Peyer's patch (tissue), 4 donors: ENCODE measurements around the gene RNU1-2. TPM values are rescaled to one million over a fixed set of nuclear protein-coding genes. Genes with fewer than 3 reads are reported as not detected.

ENCODE experiments used
- DNase-seq, 3 donors: peaks; one replicate each; pipeline ENCODE4 v3.0.0-alpha.2; 2017 to 2019
- H3K27ac ChIP-seq, 4 donors: fragments of 200-600 bp; sonication (generic); one replicate each; pipeline ENCODE4 v1.5.1; 2016 to 2019
- H3K27me3 ChIP-seq, 2 donors: fragments of 200-600 bp; sonication (generic); one replicate each; pipeline ENCODE4 v1.5.1; 2019
- H3K36me3 ChIP-seq, 3 donors: fragments of 200-600 bp; sonication (generic); one replicate each; pipeline ENCODE4 v1.5.1; 2016 to 2019
- H3K4me1 ChIP-seq, 4 donors: fragments of 200-600 bp; sonication (generic); one replicate each; pipeline ENCODE4 v1.5.1; 2016 to 2019
- H3K4me3 ChIP-seq, 4 donors: fragments of 200-600 bp; sonication (generic); 1 replicate in 3 of 4; 2 replicates in 1 of 4; pipeline ENCODE4 v1.5.1; 2016 to 2019; ENCODE audit warnings: mild to moderate bottlenecking in 1 of 4
- H3K9me3 ChIP-seq, 4 donors: fragments of 200-600 bp; sonication (generic); one replicate each; pipeline ENCODE4 v1.5.1; 2016 to 2019; ENCODE audit warnings: mild to moderate bottlenecking in 1 of 4
- POLR2A ChIP-seq, 2 donors: fragments of 450-650 bp; IDR thresholded peaks; one replicate each; pipeline ENCODE4 v1.5.1; 2017; ENCODE audit warnings: antibody characterized with exemption in 2 of 2, mild to moderate bottlenecking in 2 of 2, moderate library complexity in 2 of 2
- total RNA-seq, 4 donors: library from RNA; depleted of rRNA; stranded (reverse); fragments of >200 nt; gene quantifications; one replicate each; pipeline ENCODE4 v1.1.0, GENCODE V29; 2016
- TF ChIP-seq, protein P1 (sequence below), 6 experiments: fragments of 450-650 bp in 4 of 6; fragments of 200-600 bp in 2 of 6; sonication (generic) in 1 of 6; IDR thresholded peaks; one replicate each; pipeline ENCODE4 v1.5.1; 2017 to 2019; ENCODE audit warnings: antibody characterized with exemption in 6 of 6, mild to moderate bottlenecking in 3 of 6, moderate library complexity in 1 of 6

Gene RNU1-2
- total RNA-seq, 4 donors from 2014 or later, result under 0.01 TPM

DNA sequence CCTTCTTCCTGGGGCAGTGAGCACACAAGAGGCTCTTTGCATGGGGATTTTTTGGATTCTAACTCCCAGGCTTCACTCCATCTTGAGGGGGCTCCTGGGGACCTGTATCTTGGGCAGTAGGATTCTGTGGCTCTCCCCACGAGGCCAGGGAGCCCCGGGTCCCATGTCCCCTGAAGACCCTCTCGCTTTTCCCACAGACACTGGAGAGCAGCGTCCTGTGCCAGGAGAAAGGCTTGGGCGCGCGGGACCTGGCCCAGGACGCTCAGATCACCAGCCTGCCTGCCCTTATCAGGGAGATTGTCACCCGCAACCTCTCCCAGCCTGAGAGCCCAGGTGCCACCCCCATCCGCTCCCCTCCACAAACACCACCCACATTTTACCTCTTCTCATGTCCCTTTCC, 26.7 kb downstream of the RNU1-2 start:
- peak in 1 of 3 donors; percentile 43 for DNase-seq
- Histone ChIP-seq H3K27me3 (no peaks in the 10 kb centered on the region), H3K4me1 (peaks cover 0 to 10% (median 6%) of the 10 kb centered on the region in 4 donors), H3K36me3 (no peaks in the 10 kb centered on the region), H3K4me3 (no peak overlapping the region), H3K27ac (no peak overlapping the region), H3K9me3 (no peaks in the 10 kb centered on the region)
- TF ChIP-seq POLR2A (IDR thresholded peaks at IDR 0.05), result no peak
- TF ChIP-seq, protein P1, sequence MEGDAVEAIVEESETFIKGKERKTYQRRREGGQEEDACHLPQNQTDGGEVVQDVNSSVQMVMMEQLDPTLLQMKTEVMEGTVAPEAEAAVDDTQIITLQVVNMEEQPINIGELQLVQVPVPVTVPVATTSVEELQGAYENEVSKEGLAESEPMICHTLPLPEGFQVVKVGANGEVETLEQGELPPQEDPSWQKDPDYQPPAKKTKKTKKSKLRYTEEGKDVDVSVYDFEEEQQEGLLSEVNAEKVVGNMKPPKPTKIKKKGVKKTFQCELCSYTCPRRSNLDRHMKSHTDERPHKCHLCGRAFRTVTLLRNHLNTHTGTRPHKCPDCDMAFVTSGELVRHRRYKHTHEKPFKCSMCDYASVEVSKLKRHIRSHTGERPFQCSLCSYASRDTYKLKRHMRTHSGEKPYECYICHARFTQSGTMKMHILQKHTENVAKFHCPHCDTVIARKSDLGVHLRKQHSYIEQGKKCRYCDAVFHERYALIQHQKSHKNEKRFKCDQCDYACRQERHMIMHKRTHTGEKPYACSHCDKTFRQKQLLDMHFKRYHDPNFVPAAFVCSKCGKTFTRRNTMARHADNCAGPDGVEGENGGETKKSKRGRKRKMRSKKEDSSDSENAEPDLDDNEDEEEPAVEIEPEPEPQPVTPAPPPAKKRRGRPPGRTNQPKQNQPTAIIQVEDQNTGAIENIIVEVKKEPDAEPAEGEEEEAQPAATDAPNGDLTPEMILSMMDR (IDR thresholded peaks at IDR 0.05), result no peak

DNA sequence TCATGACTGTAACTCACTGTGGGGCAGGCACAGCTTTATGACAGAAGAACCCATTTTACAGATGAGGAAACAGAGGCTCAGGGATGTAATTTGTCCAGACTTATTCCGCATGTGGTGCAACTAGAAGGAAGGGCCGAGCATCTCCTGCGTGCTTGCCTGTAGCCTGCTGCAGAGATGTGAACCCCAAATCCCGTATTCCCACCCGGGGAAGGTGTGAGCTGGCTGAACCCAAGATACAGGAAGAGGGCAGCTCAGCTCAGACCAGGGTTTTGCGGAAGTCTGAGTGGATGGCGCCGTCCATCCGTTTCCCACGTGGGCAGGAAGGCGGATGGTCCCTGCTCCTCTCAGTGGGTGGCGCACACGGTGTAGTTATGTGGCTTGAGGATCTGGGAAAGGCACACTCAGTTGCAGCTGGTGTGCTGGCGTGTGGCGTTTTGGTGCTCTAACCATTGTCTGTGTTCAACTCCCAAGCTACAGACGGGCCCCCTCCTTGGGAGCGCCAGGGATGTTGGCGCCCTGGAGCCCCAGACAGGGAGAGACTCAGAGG, 27.2 kb downstream of the RNU1-2 start:
- Histone ChIP-seq H3K27ac (no peak overlapping the region), H3K4me1 (peaks cover 0 to 10% (median 6%) of the 10 kb centered on the region in 4 donors), H3K27me3 (no peaks in the 10 kb centered on the region), H3K36me3 (no peaks in the 10 kb centered on the region), H3K9me3 (no peaks in the 10 kb centered on the region), H3K4me3 (no peak overlapping the region)
- peak in 1 of 3 donors; percentile 46 for DNase-seq
- TF ChIP-seq, protein P1 (IDR thresholded peaks at IDR 0.05), result no peak
- no peak for TF ChIP-seq POLR2A (IDR thresholded peaks at IDR 0.05)

DNA sequence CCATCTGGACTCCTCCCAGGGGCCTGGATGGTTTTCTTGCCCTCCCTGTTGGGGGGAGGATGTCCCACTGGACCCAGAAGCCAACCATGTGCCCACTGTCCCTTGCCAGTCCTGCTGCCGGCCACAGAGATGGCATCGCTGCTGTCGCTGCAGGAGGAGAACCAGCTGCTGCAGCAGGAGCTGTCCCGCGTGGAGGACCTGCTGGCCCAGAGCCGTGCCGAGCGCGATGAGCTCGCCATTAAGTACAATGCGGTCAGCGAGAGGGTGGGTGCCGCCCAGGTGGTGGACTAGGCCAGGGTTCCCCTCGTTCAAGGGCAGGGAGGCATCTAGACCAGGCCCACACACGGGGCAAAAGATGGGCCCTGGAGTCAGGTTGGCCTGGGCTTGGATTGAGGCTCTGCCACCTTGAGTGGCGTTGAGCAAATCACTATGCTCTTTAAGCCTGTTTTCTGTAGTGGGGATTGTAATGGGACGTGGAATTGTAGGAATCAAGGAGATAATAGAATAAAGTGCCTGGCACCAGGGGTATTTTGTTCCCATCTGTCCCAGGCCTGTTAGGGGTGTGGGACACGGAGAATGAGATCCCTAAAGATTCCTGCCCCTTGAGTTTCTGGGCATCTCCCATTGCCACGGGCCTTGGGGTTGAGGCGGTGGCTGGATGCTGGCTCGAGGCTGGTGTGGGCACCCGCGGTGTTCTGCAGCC, 28.6 kb downstream of the RNU1-2 start:
- Histone ChIP-seq H3K9me3 (no peaks in the 10 kb centered on the region), H3K27me3 (no peaks in the 10 kb centered on the region), H3K36me3 (no peaks in the 10 kb centered on the region), H3K4me1 (peaks cover 0 to 10% (median 6%) of the 10 kb centered on the region in 4 donors), H3K27ac (no peak overlapping the region), H3K4me3 (no peak overlapping the region)
- DNase-seq, result peak in 1 of 3 donors; percentile 47
- no peak for TF ChIP-seq POLR2A (IDR thresholded peaks at IDR 0.05)
- TF ChIP-seq, protein P1 (IDR thresholded peaks at IDR 0.05), result no peak

DNA sequence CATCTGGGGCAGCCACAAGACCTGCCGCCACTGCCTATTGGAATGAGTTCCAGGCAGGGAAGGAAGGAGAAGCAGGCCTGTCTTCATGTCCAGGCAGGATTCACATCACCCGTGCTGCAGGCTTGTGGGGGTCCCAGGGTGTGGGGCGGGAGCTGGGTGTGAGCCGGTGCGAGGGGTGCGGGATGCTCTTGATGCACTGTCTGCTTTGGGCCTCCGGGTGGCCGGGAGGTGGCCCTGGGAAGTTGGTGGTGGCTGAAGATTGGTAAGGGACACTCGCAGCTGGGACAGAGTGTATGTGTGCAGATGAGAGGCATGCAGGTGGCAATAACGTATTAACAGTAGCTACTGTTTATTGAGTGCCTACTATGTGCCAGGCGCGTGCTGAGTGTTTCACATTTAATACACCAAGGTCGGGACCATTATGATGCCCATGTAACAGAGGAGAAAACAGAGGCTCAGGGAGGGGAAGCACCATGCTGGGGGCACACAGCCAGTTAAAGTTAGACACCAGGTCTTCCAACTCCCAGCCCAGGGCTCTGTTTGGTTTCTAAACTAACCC, 29.2 kb downstream of the RNU1-2 start:
- Histone ChIP-seq H3K27ac (no peak overlapping the region), H3K4me1 (peaks cover 0 to 10% (median 6%) of the 10 kb centered on the region in 4 donors)
- TF ChIP-seq, protein P1 (IDR thresholded peaks at IDR 0.05), result no peak
- no peak for TF ChIP-seq POLR2A (IDR thresholded peaks at IDR 0.05)

DNA sequence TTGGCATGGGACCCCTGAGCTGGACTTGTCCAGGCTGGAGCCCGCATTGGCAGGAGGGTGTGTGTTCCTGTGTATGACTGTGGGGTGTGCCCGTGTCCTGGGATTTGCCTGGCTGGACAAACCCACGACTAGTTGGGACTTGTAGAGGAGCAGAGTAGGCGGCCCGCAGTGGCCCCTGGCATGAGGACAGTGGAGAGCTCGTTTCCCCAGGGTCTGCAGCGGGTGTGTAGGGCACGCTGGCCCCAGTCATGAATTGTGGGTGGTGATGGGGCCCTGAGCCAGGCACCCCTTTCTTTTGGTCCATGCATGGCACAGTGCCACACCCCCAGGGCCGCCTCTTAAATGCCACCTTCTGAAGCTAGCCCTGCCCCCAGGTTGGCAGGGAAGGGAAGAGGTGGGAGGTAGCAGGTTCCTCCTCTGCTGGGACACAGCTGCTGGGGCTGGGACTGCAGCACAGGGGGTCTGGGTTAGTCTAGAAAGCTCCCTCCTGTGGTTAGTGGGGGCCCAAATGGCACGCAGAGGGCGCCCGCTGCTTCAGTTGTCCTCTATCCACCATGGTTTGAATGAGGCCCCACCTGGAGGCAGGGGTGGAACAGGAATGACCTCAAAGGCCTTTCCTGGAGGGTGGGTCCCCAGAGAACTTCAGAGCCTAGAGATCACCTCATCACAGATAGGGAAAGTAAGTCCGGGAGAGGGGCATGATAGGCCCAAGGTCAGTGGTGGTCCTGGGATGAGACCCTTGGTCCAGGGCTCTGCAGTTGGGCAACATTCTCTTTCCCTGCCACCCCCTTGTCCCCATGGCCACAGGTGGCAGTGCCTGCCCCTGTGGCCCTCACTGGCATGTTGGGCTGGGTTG, 30.1 kb downstream of the RNU1-2 start:
- no peak overlapping the region for H3K27ac ChIP-seq
- no peaks in the 10 kb centered on the region for H3K9me3 ChIP-seq
- H3K27me3 ChIP-seq, result no peaks in the 10 kb centered on the region
- DNase-seq, result peak in 2 of 3 donors; percentile 43 to 51
- peaks cover 0 to 10% (median 6%) of the 10 kb centered on the region in 4 donors for H3K4me1 ChIP-seq
- no peak overlapping the region for H3K4me3 ChIP-seq
- H3K36me3 ChIP-seq, result no peaks in the 10 kb centered on the region
- TF ChIP-seq POLR2A (IDR thresholded peaks at IDR 0.05), result no peak

More for the DNA sequence above, 29.2 kb downstream of the RNU1-2 start:
- Histone ChIP-seq H3K36me3 (no peaks in the 10 kb centered on the region), H3K4me3 (no peak overlapping the region), H3K9me3 (no peaks in the 10 kb centered on the region), H3K27me3 (no peaks in the 10 kb centered on the region)
- peak in 2 of 3 donors; percentile 45 to 51 for DNase-seq
